ENCODE results near the gene HBS1L.

The HBS1L gene

DNA sequence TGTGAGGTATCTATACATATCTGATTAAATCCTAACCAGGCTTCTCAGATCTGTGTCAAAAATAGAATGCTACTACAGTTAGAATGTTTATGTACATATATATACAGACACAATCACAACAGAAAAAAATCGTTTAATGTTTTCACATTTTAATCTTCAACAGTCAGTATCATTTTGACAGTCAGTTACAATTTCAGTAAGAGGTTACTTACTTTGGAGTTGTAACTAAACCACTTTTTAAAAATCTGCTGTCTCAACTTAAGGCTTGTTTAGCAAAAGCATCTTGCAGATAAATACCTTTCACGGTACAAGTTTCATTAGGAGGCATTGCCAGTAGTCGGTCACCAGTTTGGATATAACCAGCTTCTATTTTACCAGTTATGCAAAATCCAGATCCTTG lies 72.5 kb downstream of the HBS1L start:
- H3K9ac ChIP-seq (ENCODE audit: low read depth, low read length), result no peak overlapping the region
- H4K20me1 ChIP-seq (ENCODE audit: insufficient read depth, low read length), result no peaks in the 10 kb centered on the region
- H2AFZ ChIP-seq (ENCODE audit: low read depth, low read length), result no peak overlapping the region
- no peak for ATAC-seq (ENCODE audit: insufficient read depth, low read depth)
- H3K9me3 ChIP-seq (ENCODE audit: insufficient read depth, low read length, severe bottlenecking), result no peaks in the 10 kb centered on the region
- TF ChIP-seq, protein P1, sequence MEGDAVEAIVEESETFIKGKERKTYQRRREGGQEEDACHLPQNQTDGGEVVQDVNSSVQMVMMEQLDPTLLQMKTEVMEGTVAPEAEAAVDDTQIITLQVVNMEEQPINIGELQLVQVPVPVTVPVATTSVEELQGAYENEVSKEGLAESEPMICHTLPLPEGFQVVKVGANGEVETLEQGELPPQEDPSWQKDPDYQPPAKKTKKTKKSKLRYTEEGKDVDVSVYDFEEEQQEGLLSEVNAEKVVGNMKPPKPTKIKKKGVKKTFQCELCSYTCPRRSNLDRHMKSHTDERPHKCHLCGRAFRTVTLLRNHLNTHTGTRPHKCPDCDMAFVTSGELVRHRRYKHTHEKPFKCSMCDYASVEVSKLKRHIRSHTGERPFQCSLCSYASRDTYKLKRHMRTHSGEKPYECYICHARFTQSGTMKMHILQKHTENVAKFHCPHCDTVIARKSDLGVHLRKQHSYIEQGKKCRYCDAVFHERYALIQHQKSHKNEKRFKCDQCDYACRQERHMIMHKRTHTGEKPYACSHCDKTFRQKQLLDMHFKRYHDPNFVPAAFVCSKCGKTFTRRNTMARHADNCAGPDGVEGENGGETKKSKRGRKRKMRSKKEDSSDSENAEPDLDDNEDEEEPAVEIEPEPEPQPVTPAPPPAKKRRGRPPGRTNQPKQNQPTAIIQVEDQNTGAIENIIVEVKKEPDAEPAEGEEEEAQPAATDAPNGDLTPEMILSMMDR (IDR thresholded peaks at IDR 0.05; ENCODE audit: borderline replicate concordance, extremely low read depth, low read length, poor library complexity, severe bottlenecking), result no peak
- no peak for TF ChIP-seq EZH2 (IDR thresholded peaks at IDR 0.05; ENCODE audit: borderline replicate concordance, low read depth, low read length, severe bottlenecking)
- H3K27ac ChIP-seq (ENCODE audit: low read length), result no peak overlapping the region
- no peaks in the 10 kb centered on the region for H3K4me1 ChIP-seq (ENCODE audit: insufficient read depth, low read length)
- H3K27me3 ChIP-seq (ENCODE audit: insufficient read depth, low read length, poor library complexity), result no peaks in the 10 kb centered on the region
- no peaks in the 10 kb centered on the region for H3K79me2 ChIP-seq (ENCODE audit: insufficient read depth, low read length)
- H3K36me3 ChIP-seq (ENCODE audit: insufficient read depth, low read length), result peaks cover 78% of the 10 kb centered on the region
- H3K4me3 ChIP-seq (ENCODE audit: low read depth in 1 of 2, low read length in 2 of 2), result no peak overlapping the region
- no peak for DNase-seq
- no peak overlapping the region for H3K4me2 ChIP-seq (ENCODE audit: insufficient read depth, low read length)

DNA sequence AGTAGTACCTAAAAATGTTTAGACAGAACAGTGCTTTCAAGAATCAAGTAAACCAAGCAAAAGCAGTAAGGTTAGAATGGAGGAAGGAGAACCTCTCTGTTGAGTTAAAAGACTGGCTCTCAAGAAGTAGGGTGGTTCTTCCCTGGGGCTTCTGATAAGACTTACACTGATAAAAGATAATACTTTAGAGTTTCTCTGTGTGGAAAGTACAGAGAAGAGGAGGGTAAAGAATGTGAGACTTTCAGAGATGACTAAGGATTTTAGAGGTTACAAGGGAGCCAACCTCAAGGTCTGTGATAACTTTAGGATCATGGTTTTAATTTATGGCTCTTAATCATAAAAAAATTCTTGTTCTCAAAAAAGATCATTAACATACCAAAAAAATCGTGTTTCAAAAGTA lies 73.8 kb downstream of the HBS1L start:
- H3K9me3 ChIP-seq (ENCODE audit: insufficient read depth, low read length, severe bottlenecking), result no peaks in the 10 kb centered on the region
- no peak overlapping the region for H2AFZ ChIP-seq (ENCODE audit: low read depth, low read length)
- no peak for DNase-seq
- H3K4me3 ChIP-seq (ENCODE audit: low read depth in 1 of 2, low read length in 2 of 2), result no peak overlapping the region
- TF ChIP-seq, protein P1 (IDR thresholded peaks at IDR 0.05; ENCODE audit: borderline replicate concordance, extremely low read depth, low read length, poor library complexity, severe bottlenecking), result no peak
- TF ChIP-seq EZH2 (IDR thresholded peaks at IDR 0.05; ENCODE audit: borderline replicate concordance, low read depth, low read length, severe bottlenecking), result no peak
- H3K9ac ChIP-seq (ENCODE audit: low read depth, low read length), result no peak overlapping the region
- H3K27me3 ChIP-seq (ENCODE audit: insufficient read depth, low read length, poor library complexity), result no peaks in the 10 kb centered on the region
- no peaks in the 10 kb centered on the region for H3K4me1 ChIP-seq (ENCODE audit: insufficient read depth, low read length)
- no peaks in the 10 kb centered on the region for H4K20me1 ChIP-seq (ENCODE audit: insufficient read depth, low read length)
- no peak overlapping the region for H3K4me2 ChIP-seq (ENCODE audit: insufficient read depth, low read length)
- no peak overlapping the region for H3K27ac ChIP-seq (ENCODE audit: low read length)
- no peaks in the 10 kb centered on the region for H3K79me2 ChIP-seq (ENCODE audit: insufficient read depth, low read length)
- H3K36me3 ChIP-seq (ENCODE audit: insufficient read depth, low read length), result peaks cover 83% of the 10 kb centered on the region
- ATAC-seq (ENCODE audit: insufficient read depth, low read depth), result no peak

DNA sequence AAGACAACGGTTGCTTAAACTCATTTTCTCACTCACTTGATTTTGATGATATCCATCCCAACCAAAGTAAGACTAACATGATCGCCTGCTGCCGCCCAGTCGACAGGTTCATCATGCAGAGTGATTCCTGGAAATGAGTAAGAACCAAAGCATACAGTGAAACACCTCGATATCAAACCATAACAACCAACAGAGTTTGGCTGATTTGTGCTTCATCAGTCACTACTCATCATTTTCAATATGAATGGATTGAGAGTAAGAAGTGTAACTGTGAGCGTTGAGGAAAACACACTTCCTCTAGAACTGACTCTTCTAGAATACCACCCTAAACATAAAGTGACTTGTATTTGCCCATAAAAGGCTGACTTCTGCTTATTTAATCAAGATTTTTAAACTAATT lies 75.5 kb downstream of the HBS1L start:
- Histone ChIP-seq H3K4me1 (ENCODE audit: insufficient read depth, low read length) (no peaks in the 10 kb centered on the region), H3K4me3 (ENCODE audit: low read depth in 1 of 2, low read length in 2 of 2) (no peak overlapping the region), H3K4me2 (ENCODE audit: insufficient read depth, low read length) (no peak overlapping the region), H3K9me3 (ENCODE audit: insufficient read depth, low read length, severe bottlenecking) (no peaks in the 10 kb centered on the region), H3K27ac (ENCODE audit: low read length) (no peak overlapping the region), H2AFZ (ENCODE audit: low read depth, low read length) (no peak overlapping the region), H3K9ac (ENCODE audit: low read depth, low read length) (no peak overlapping the region), H4K20me1 (ENCODE audit: insufficient read depth, low read length) (no peaks in the 10 kb centered on the region), H3K27me3 (ENCODE audit: insufficient read depth, low read length, poor library complexity) (no peaks in the 10 kb centered on the region), H3K79me2 (ENCODE audit: insufficient read depth, low read length) (peaks cover 6% of the 10 kb centered on the region), H3K36me3 (ENCODE audit: insufficient read depth, low read length) (peaks cover 79% of the 10 kb centered on the region)
- TF ChIP-seq, protein P1 (IDR thresholded peaks at IDR 0.05; ENCODE audit: borderline replicate concordance, extremely low read depth, low read length, poor library complexity, severe bottlenecking), result no peak
- TF ChIP-seq EZH2 (IDR thresholded peaks at IDR 0.05; ENCODE audit: borderline replicate concordance, low read depth, low read length, severe bottlenecking), result no peak
- no peak for DNase-seq
- no peak for ATAC-seq (ENCODE audit: insufficient read depth, low read depth)

DNA sequence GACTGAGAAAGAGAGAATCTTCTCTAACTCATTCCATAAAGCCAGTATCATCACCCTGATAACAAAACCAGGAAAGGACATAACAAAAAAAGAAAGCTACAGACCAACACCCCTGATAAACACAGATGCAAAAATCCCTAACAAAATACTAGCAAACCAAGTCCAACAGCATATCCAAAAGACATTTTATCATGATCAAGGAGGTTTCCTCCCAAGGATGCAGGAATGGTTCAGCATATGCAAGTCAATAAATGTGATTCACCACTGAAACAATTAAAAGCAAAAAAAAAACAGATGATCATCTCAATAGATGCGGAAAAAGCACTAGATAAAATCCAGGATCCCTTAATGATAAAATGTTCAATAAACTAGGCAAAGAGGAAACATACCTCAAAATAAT lies 80.3 kb downstream of the HBS1L start:
- TF ChIP-seq, protein P1 (IDR thresholded peaks at IDR 0.05; ENCODE audit: borderline replicate concordance, extremely low read depth, low read length, poor library complexity, severe bottlenecking), result no peak
- TF ChIP-seq EZH2 (IDR thresholded peaks at IDR 0.05; ENCODE audit: borderline replicate concordance, low read depth, low read length, severe bottlenecking), result no peak
- no peak for ATAC-seq (ENCODE audit: insufficient read depth, low read depth)

More for the DNA sequence above, 80.3 kb downstream of the HBS1L start:
- Histone ChIP-seq H3K27me3 (ENCODE audit: insufficient read depth, low read length, poor library complexity) (no peaks in the 10 kb centered on the region), H3K4me1 (ENCODE audit: insufficient read depth, low read length) (no peaks in the 10 kb centered on the region), H2AFZ (ENCODE audit: low read depth, low read length) (no peak overlapping the region), H3K79me2 (ENCODE audit: insufficient read depth, low read length) (peaks cover 6% of the 10 kb centered on the region), H3K4me2 (ENCODE audit: insufficient read depth, low read length) (no peak overlapping the region), H3K4me3 (ENCODE audit: low read depth in 1 of 2, low read length in 2 of 2) (no peak overlapping the region), H3K36me3 (ENCODE audit: insufficient read depth, low read length) (peaks cover 69% of the 10 kb centered on the region), H3K9me3 (ENCODE audit: insufficient read depth, low read length, severe bottlenecking) (no peaks in the 10 kb centered on the region), H4K20me1 (ENCODE audit: insufficient read depth, low read length) (no peaks in the 10 kb centered on the region), H3K9ac (ENCODE audit: low read depth, low read length) (no peak overlapping the region), H3K27ac (ENCODE audit: low read length) (no peak overlapping the region)
- no peak for DNase-seq

Measured in DND-41 (cell line).